Liver (tissue), 3 donors: ENCODE data around the gene OR7A10.

Experiments used
- ATF3 ChIP-seq: IDR thresholded peaks from 2 replicates; pipeline ENCODE4 v1.6.1; 2016; ENCODE audit warnings: antibody characterized with exemption
- CTCF ChIP-seq: fragments of 150-350 bp; IDR thresholded peaks from 2 replicates; pipeline ENCODE4 v1.5.1; 2017; ENCODE audit warnings: improper control_type of control experiment, low read depth, low read length; ENCODE audit not compliant: missing input control
- EGR1 ChIP-seq, 2 donors: IDR thresholded peaks; 2 replicates each; pipeline ENCODE4 v1.6.1; 2016 to 2018; ENCODE audit warnings: antibody characterized with exemption in 2 of 2, low read depth in 2 of 2
- HNF4A ChIP-seq, 2 donors: conservative IDR thresholded peaks; 2 replicates each; pipeline ENCODE4 v1.6.1; 2016; ENCODE audit warnings: antibody characterized with exemption in 2 of 2, mild to moderate bottlenecking in 2 of 2
- HNF4G ChIP-seq: IDR thresholded peaks from 2 replicates; pipeline ENCODE4 v1.6.1; 2016; ENCODE audit warnings: antibody characterized with exemption
- JUND ChIP-seq, 2 donors: IDR thresholded peaks; 2 replicates each; pipeline ENCODE4 v1.6.1; 2016; ENCODE audit warnings: antibody characterized with exemption in 2 of 2
- NR2F2 ChIP-seq: IDR thresholded peaks from 2 replicates; pipeline ENCODE4 v1.6.1; 2016; ENCODE audit warnings: antibody characterized with exemption
- SP1 ChIP-seq: IDR thresholded peaks from 2 replicates; pipeline ENCODE4 v1.6.1; 2018; ENCODE audit warnings: antibody characterized with exemption, mild to moderate bottlenecking
- TAF1 ChIP-seq: conservative IDR thresholded peaks from 2 replicates; pipeline ENCODE4 v1.6.1; 2016; ENCODE audit warnings: antibody characterized with exemption, mild to moderate bottlenecking
- ZBTB33 ChIP-seq: IDR thresholded peaks from 2 replicates; pipeline ENCODE4 v1.6.1; 2016; ENCODE audit warnings: antibody characterized with exemption
- TF ChIP-seq, protein P1 (sequence below): IDR thresholded peaks from 2 replicates; pipeline ENCODE4 v1.6.1; 2016; ENCODE audit warnings: antibody characterized with exemption
- TF ChIP-seq, protein P2 (sequence below): IDR thresholded peaks from 2 replicates; pipeline ENCODE4 v1.6.1; 2016; ENCODE audit warnings: antibody characterized with exemption, mild to moderate bottlenecking
- donor health status: healthy.
- donor health status: healthy.

GRCh38 chr19:14840206-14840605, 8.5 kb downstream of the OR7A10 start:
- no peak for TF ChIP-seq ZBTB33
- TF ChIP-seq CTCF = no peak
- TF ChIP-seq TAF1 = no peak
- TF ChIP-seq, protein P1, sequence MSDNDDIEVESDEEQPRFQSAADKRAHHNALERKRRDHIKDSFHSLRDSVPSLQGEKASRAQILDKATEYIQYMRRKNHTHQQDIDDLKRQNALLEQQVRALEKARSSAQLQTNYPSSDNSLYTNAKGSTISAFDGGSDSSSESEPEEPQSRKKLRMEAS = no peak
- TF ChIP-seq ATF3 = no peak
- TF ChIP-seq EGR1 (IDR thresholded peaks at IDR 0.05; ENCODE audit: low read depth in 2 of 2) = no peak
- TF ChIP-seq, protein P2, sequence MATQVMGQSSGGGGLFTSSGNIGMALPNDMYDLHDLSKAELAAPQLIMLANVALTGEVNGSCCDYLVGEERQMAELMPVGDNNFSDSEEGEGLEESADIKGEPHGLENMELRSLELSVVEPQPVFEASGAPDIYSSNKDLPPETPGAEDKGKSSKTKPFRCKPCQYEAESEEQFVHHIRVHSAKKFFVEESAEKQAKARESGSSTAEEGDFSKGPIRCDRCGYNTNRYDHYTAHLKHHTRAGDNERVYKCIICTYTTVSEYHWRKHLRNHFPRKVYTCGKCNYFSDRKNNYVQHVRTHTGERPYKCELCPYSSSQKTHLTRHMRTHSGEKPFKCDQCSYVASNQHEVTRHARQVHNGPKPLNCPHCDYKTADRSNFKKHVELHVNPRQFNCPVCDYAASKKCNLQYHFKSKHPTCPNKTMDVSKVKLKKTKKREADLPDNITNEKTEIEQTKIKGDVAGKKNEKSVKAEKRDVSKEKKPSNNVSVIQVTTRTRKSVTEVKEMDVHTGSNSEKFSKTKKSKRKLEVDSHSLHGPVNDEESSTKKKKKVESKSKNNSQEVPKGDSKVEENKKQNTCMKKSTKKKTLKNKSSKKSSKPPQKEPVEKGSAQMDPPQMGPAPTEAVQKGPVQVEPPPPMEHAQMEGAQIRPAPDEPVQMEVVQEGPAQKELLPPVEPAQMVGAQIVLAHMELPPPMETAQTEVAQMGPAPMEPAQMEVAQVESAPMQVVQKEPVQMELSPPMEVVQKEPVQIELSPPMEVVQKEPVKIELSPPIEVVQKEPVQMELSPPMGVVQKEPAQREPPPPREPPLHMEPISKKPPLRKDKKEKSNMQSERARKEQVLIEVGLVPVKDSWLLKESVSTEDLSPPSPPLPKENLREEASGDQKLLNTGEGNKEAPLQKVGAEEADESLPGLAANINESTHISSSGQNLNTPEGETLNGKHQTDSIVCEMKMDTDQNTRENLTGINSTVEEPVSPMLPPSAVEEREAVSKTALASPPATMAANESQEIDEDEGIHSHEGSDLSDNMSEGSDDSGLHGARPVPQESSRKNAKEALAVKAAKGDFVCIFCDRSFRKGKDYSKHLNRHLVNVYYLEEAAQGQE = no peak
- no peak for TF ChIP-seq HNF4A (conservative IDR thresholded peaks at IDR 0.05)
- TF ChIP-seq NR2F2 = no peak
- no peak for TF ChIP-seq JUND (IDR thresholded peaks at IDR 0.05)
- no peak for TF ChIP-seq HNF4G
- TF ChIP-seq SP1 = no peak
